DMS53 (cell line): ENCODE data around the gene TEP1.

Experiments
- DNase-seq: peaks from one replicate; lab custom pipeline; 2025; lab: John Stamatoyannopoulos, UW

TEP1 gene

GRCh38 chr14:20429801-20430669 lies 16.7 kb upstream of the TEP1 start:
- DNase-seq = no peak

GRCh38 chr14:20428802-20429201 lies 15.5 kb upstream of the TEP1 start:
- DNase-seq = no peak

- DNase-seq = no peak
Observed at GRCh38 chr14:20428010-20428365, 14.7 kb upstream of the TEP1 start.

- DNase-seq = peak; percentile 53
Observed at GRCh38 chr14:20427231-20428009, 14.1 kb upstream of the TEP1 start.

GRCh38 chr14:20424851-20425250 lies 11.6 kb upstream of the TEP1 start:
- no peak for DNase-seq

GRCh38 chr14:20422886-20423285 lies 9.6 kb upstream of the TEP1 start:
- no peak for DNase-seq

GRCh38 chr14:20421267-20421666 lies 8.0 kb upstream of the TEP1 start:
- no peak for DNase-seq

GRCh38 chr14:20419419-20419818 lies 6.1 kb upstream of the TEP1 start:
- DNase-seq = no peak

GRCh38 chr14:20418501-20418909 lies 5.2 kb upstream of the TEP1 start:
- peak; percentile 7 for DNase-seq

- peak; percentile 0 for DNase-seq
Observed at GRCh38 chr14:20417250-20418186, 4.2 kb upstream of the TEP1 start.

GRCh38 chr14:20416223-20416622 lies 2.9 kb upstream of the TEP1 start:
- no peak for DNase-seq

- DNase-seq = peak; percentile 47
Observed at GRCh38 chr14:20415782-20416206, 2.5 kb upstream of the TEP1 start.

- DNase-seq = peak; percentile 27
Observed at GRCh38 chr14:20413744-20414082, 412 bp upstream of the TEP1 start.

- no peak for DNase-seq
Observed at GRCh38 chr14:20412411-20412810, 890 bp downstream of the TEP1 start.

GRCh38 chr14:20409226-20409625 lies 4.1 kb downstream of the TEP1 start:
- DNase-seq = no peak

GRCh38 chr14:20403521-20403920 lies 9.8 kb downstream of the TEP1 start:
- DNase-seq = no peak

- peak; percentile 60 for DNase-seq
Observed at GRCh38 chr14:20400965-20401593, 12.2 kb downstream of the TEP1 start.

GRCh38 chr14:20400589-20400964 lies 12.7 kb downstream of the TEP1 start:
- no peak for DNase-seq

GRCh38 chr14:20397511-20397910 lies 15.8 kb downstream of the TEP1 start:
- DNase-seq = no peak

- DNase-seq = no peak
Observed at GRCh38 chr14:20391505-20391904, 21.8 kb downstream of the TEP1 start.

- DNase-seq = no peak
Observed at GRCh38 chr14:20388159-20388558, 25.1 kb downstream of the TEP1 start.

- DNase-seq = no peak
Observed at GRCh38 chr14:20387576-20387975, 25.7 kb downstream of the TEP1 start.
